Ovary (tissue), 3 donors: ENCODE data around the gene ZFPM1.

Experiments
- EP300 ChIP-seq: sonication (generic); formaldehyde crosslinking; IDR thresholded peaks from one replicate; pipeline ENCODE4 v1.6.1; 2017; ENCODE audit warnings: antibody characterized with exemption
- TF ChIP-seq, protein P1 (sequence below), 3 donors: fragments of 450-650 bp in 2 of 3; fragments of 200-600 bp in 1 of 3; IDR thresholded peaks; one replicate each; pipeline versions ENCODE4 v1.5.1 to v1.8.0; 2016 to 2022; ENCODE audit warnings: antibody characterized with exemption in 3 of 3, mild to moderate bottlenecking in 1 of 3
- donor health status: DM: no; HTN: no; CAD: no.

DNA sequence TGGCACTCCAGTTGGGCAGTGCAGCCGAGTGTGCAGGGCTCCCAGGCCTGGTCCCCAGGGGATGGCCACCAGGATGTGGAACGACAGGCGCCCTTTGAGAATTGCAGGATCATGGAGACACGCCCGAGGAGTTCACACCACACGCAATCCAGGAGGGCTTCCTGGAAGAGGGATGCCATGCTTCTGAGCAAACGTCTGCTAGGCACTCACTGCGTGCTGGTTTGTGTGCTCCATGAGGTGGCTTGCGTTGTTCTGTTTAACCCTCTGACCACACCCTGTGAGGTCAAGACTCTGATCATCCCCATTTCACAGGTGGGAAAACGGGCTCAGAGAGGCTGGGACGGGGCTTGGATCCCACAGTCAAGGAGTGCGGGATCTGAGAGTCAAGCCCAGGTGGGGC is 32.6 kb upstream of the ZFPM1 start:
- TF ChIP-seq, protein P1, sequence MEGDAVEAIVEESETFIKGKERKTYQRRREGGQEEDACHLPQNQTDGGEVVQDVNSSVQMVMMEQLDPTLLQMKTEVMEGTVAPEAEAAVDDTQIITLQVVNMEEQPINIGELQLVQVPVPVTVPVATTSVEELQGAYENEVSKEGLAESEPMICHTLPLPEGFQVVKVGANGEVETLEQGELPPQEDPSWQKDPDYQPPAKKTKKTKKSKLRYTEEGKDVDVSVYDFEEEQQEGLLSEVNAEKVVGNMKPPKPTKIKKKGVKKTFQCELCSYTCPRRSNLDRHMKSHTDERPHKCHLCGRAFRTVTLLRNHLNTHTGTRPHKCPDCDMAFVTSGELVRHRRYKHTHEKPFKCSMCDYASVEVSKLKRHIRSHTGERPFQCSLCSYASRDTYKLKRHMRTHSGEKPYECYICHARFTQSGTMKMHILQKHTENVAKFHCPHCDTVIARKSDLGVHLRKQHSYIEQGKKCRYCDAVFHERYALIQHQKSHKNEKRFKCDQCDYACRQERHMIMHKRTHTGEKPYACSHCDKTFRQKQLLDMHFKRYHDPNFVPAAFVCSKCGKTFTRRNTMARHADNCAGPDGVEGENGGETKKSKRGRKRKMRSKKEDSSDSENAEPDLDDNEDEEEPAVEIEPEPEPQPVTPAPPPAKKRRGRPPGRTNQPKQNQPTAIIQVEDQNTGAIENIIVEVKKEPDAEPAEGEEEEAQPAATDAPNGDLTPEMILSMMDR (IDR thresholded peaks at IDR 0.05): no peak
- TF ChIP-seq EP300: no peak
